ENCODE data around the gene TSPAN5. TPM values are rescaled to one million over a fixed set of nuclear protein-coding genes. Genes with fewer than 3 reads are reported as not detected.

The TSPAN5 gene
- total RNA-seq, 4 donors from 2014 or later, result 25.5 to 41.5 (median 36.5) TPM

- intact Hi-C loops (cut with DNase I; ENCODE audit: low total_unique reads), result no loop called here
- 50 to 58% methylated on average over 7 of the region's 7 CpGs for WGBS, 2 donors
- no peak overlapping the region for H3K4me3 ChIP-seq (ENCODE audit: low read depth, poor library complexity, severe bottlenecking)
- DNase-seq (ENCODE audit: low spot score in 2 of 2), result no peak
- TF ChIP-seq CTCF (IDR thresholded peaks at IDR 0.05) (no peak), POLR2A (IDR thresholded peaks at IDR 0.05) (no peak)
Measured at GRCh38 chr4:98662626-98663225, 4.3 kb upstream of the TSPAN5 start.

DNA sequence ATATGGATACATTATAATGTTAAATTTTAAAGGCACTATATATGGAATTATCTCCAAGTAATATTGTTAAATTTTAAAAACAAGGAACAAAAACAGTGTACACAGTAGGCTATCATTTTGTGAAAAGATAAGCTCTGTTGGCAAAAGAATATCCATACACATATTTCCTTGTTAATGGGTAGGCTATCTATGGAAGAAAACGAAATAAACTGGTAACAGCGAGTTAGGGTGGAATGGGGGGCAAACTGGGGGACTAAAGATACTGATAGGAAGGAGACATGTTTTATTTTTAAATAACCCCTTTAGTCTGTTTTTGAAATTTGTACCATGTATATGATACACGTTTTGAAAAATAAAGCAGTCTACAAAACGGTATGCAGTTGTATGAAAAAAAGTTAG, 3.6 kb upstream of the TSPAN5 start:
- intact Hi-C loops (cut with DNase I; ENCODE audit: low total_unique reads), result no loop called here
- no peak for DNase-seq (ENCODE audit: low spot score in 2 of 2)
- H3K4me3 ChIP-seq (ENCODE audit: low read depth, poor library complexity, severe bottlenecking), result no peak overlapping the region
- TF ChIP-seq POLR2A (IDR thresholded peaks at IDR 0.05) (no peak), CTCF (IDR thresholded peaks at IDR 0.05) (no peak)
- whole genome bisulfite sequencing, 2 donors, result 66 to 72% methylated on average over 4 of the region's 4 CpGs

- 32 to 35% methylated on average over 3 of the region's 3 CpGs for WGBS, 2 donors
- no peak for DNase-seq (ENCODE audit: low spot score in 2 of 2)
- TF ChIP-seq CTCF (IDR thresholded peaks at IDR 0.05) (no peak), POLR2A (IDR thresholded peaks at IDR 0.05) (no peak)
- H3K4me3 ChIP-seq (ENCODE audit: low read depth, poor library complexity, severe bottlenecking), result no peak overlapping the region
- intact Hi-C loops (cut with DNase I; ENCODE audit: low total_unique reads), result no loop called here
Measured at GRCh38 chr4:98661371-98662054, 3.1 kb upstream of the TSPAN5 start.

- H3K4me3 ChIP-seq (ENCODE audit: low read depth, poor library complexity, severe bottlenecking), result no peak overlapping the region
- TF ChIP-seq POLR2A (IDR thresholded peaks at IDR 0.05) (no peak), CTCF (IDR thresholded peaks at IDR 0.05) (no peak)
- no peak for DNase-seq (ENCODE audit: low spot score in 2 of 2)
- 47 to 55% methylated on average over 7 of the region's 7 CpGs for WGBS, 2 donors
- intact Hi-C loops (cut with DNase I; ENCODE audit: low total_unique reads), result no loop called here
Measured at GRCh38 chr4:98659741-98660462, 1.5 kb upstream of the TSPAN5 start.

DNA sequence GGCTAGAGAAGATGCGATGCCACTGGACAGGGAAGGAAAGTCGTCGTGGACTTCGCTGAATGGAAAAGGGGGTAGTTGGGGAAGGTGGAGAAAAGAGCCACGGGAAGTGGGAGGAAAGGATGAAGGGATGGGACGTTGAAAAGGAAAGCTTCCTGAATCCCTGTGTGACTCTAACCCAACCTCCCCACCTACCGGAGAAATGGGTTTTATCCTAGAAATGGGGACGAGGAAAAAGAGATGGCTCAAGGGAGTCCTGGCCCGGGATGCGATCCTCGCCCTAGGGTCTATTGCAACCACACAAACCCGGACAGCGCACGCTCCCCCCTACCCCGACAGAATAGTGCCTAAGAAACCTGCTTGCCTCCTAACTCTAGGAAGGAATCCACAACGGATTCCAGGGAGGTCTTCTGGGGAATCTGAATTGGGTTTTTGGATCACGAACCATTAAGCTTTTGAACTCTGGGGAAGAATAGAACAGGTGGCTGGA, 738 bp upstream of the TSPAN5 start:
- no peak for DNase-seq (ENCODE audit: low spot score in 2 of 2)
- intact Hi-C loops (cut with DNase I; ENCODE audit: low total_unique reads), result no loop called here
- 10 to 11% methylated on average over 17 of the region's 17 CpGs for WGBS, 2 donors
- TF ChIP-seq CTCF (IDR thresholded peaks at IDR 0.05) (no peak), POLR2A (IDR thresholded peaks at IDR 0.05) (no peak)
- peak overlapping the region; percentile 74 for H3K4me3 ChIP-seq (ENCODE audit: low read depth, poor library complexity, severe bottlenecking)

All from lower leg skin (tissue), 4 donors.